H1 (cell line): Measurements from ENCODE around the gene SOCS6.

Source experiments
- BRCA1 ChIP-seq: IDR thresholded peaks from 2 replicates; pipeline ENCODE4 v1.6.1; 2012; ENCODE audit warnings: low read depth, low read length, improper control_type of control experiment
- CEBPB ChIP-seq: IDR thresholded peaks from 2 replicates; pipeline ENCODE4 v1.6.1; 2012; ENCODE audit warnings: low read depth, low read length

DNA sequence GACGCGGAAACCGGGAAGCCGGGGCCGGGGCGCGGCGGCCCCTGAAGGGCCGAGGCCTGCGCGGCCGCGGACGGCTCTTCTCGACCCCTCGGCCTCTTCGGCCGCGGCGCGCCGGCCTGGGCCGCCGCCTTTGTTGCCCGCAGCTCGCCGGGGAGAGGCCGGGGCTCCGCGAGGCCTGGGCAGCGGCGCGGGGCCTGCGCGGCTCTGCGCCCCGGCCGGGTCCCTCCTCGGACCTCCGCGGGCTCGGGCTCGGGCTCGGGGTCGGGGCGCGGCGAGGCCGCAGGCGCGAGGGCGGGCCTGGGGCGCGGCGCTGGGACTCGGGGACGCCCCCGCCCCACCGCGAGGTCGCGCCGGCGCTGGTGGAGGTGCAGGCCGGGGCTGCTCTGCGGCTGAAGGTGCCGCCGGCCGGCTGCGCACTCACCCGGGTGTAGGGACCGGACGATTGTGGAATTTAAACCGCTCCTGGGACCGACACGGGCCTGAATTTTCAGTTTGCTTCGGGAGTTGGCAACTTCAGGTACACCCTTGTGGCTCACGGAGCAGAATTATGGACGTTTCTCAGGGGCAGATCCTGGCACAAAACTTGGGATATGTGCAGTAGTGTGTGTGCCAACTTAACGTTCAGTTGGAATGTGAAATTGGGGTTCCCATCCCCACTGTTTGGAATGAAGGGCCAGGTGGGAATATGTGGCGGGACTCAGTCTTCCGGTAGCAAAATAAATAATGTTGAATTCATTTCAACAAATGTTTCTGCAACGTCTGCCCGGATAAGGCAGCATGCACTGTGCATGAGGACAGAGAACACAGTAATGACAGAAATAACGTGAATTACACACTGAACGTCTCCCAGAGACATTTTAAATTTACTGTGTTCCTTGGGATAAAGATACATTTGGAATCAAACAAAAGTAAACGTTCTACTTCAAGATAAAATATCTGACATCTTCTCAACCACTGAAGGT, 787 bp downstream of the SOCS6 start:
- TF ChIP-seq BRCA1 (no peak), CEBPB (no peak)
